Mammary epithelial cell (primary cell): ENCODE results near the gene QSOX2.

Source experiments
- CTCF ChIP-seq, 2 donors: IDR thresholded peaks in 1 of 2; conservative IDR thresholded peaks in 1 of 2; 2 replicates each; pipeline ENCODE4 v1.5.1; 2011 to 2012; ENCODE audit warnings: inconsistent platforms in 2 of 2, low read length in 2 of 2, mild to moderate bottlenecking in 2 of 2, control low read depth in 1 of 2, low read depth in 1 of 2; ENCODE audit not compliant: insufficient read depth in 1 of 2; ENCODE audit errors: extremely low read depth in 1 of 2
- EZH2 ChIP-seq: IDR thresholded peaks from 2 replicates; pipeline ENCODE4 v1.6.1; 2012; ENCODE audit warnings: low read length, inconsistent platforms, borderline replicate concordance

GRCh38 chr9:136182420-136182787 is 63.2 kb downstream of the QSOX2 start:
- TF ChIP-seq CTCF (conservative IDR thresholded peaks at IDR 0.05 in 1 of 2, IDR thresholded peaks at IDR 0.05 in 1 of 2; ENCODE audit: extremely low read depth in 1 of 2, insufficient read depth in 1 of 2, low read depth in 1 of 2, low read length in 2 of 2): no peak
- TF ChIP-seq EZH2: no peak
